Measurements from ENCODE around the gene NFATC2. TPM values are rescaled to one million over a fixed set of nuclear protein-coding genes. Genes with fewer than 3 reads are reported as not detected.

Gene NFATC2
- total RNA-seq, 1 experiment from 2014 or later, result 0.34 TPM

GRCh38 chr20:51507216-51508036 lies 35.1 kb downstream of the NFATC2 start:
- peak; percentile 16 for DNase-seq (ENCODE audit: low read depth)
- in situ Hi-C loops (cut with HindIII; ENCODE audit: low pct_unique_long_range_greater_than_20kb, low sequenced_read_pairs), result no loop called here

GRCh38 chr20:51506527-51507215 lies 35.8 kb downstream of the NFATC2 start:
- DNase-seq (ENCODE audit: low read depth), result no peak

GRCh38 chr20:51505566-51505965 lies 37.0 kb downstream of the NFATC2 start:
- in situ Hi-C loops (cut with HindIII; ENCODE audit: low pct_unique_long_range_greater_than_20kb, low sequenced_read_pairs), result no loop called here

More at GRCh38 chr20:51506527-51507215, 35.8 kb downstream of the NFATC2 start:
- in situ Hi-C loops (cut with HindIII; ENCODE audit: low pct_unique_long_range_greater_than_20kb, low sequenced_read_pairs), result no loop called here

GRCh38 chr20:51503376-51503775 lies 39.1 kb downstream of the NFATC2 start:
- in situ Hi-C loops (cut with HindIII; ENCODE audit: low pct_unique_long_range_greater_than_20kb, low sequenced_read_pairs), result no loop called here
- DNase-seq (ENCODE audit: low read depth), result no peak

More at GRCh38 chr20:51505566-51505965, 37.0 kb downstream of the NFATC2 start:
- no peak for DNase-seq (ENCODE audit: low read depth)

GRCh38 chr20:51500936-51501335 lies 41.6 kb downstream of the NFATC2 start:
- no peak for DNase-seq (ENCODE audit: low read depth)
- in situ Hi-C loops (cut with HindIII; ENCODE audit: low pct_unique_long_range_greater_than_20kb, low sequenced_read_pairs), result no loop called here

GRCh38 chr20:51500311-51500710 lies 42.2 kb downstream of the NFATC2 start:
- in situ Hi-C loops (cut with HindIII; ENCODE audit: low pct_unique_long_range_greater_than_20kb, low sequenced_read_pairs), result no loop called here
- no peak for DNase-seq (ENCODE audit: low read depth)

GRCh38 chr20:51498765-51499540 lies 43.6 kb downstream of the NFATC2 start:
- DNase-seq (ENCODE audit: low read depth), result no peak
- in situ Hi-C loops (cut with HindIII; ENCODE audit: low pct_unique_long_range_greater_than_20kb, low sequenced_read_pairs), result no loop called here

GRCh38 chr20:51497542-51498467 lies 44.7 kb downstream of the NFATC2 start:
- in situ Hi-C loops (cut with HindIII; ENCODE audit: low pct_unique_long_range_greater_than_20kb, low sequenced_read_pairs), result no loop called here
- no peak for DNase-seq (ENCODE audit: low read depth)

GRCh38 chr20:51496964-51497363 lies 45.6 kb downstream of the NFATC2 start:
- no peak for DNase-seq (ENCODE audit: low read depth)

GRCh38 chr20:51495921-51496545 lies 46.5 kb downstream of the NFATC2 start:
- no peak for DNase-seq (ENCODE audit: low read depth)

More at GRCh38 chr20:51496964-51497363, 45.6 kb downstream of the NFATC2 start:
- in situ Hi-C loops (cut with HindIII; ENCODE audit: low pct_unique_long_range_greater_than_20kb, low sequenced_read_pairs), result no loop called here

GRCh38 chr20:51495291-51495690 lies 47.2 kb downstream of the NFATC2 start:
- in situ Hi-C loops (cut with HindIII; ENCODE audit: low pct_unique_long_range_greater_than_20kb, low sequenced_read_pairs), result no loop called here

More at GRCh38 chr20:51495921-51496545, 46.5 kb downstream of the NFATC2 start:
- in situ Hi-C loops (cut with HindIII; ENCODE audit: low pct_unique_long_range_greater_than_20kb, low sequenced_read_pairs), result no loop called here

GRCh38 chr20:51494241-51495110 lies 48.0 kb downstream of the NFATC2 start:
- in situ Hi-C loops (cut with HindIII; ENCODE audit: low pct_unique_long_range_greater_than_20kb, low sequenced_read_pairs), result no loop called here
- DNase-seq (ENCODE audit: low read depth), result no peak

More at GRCh38 chr20:51495291-51495690, 47.2 kb downstream of the NFATC2 start:
- DNase-seq (ENCODE audit: low read depth), result no peak

- no peak for DNase-seq (ENCODE audit: low read depth)
- in situ Hi-C loops (cut with HindIII; ENCODE audit: low pct_unique_long_range_greater_than_20kb, low sequenced_read_pairs), result no loop called here
Observed at GRCh38 chr20:51493346-51493791, 49.1 kb downstream of the NFATC2 start.

- no peak for DNase-seq (ENCODE audit: low read depth)
- in situ Hi-C loops (cut with HindIII; ENCODE audit: low pct_unique_long_range_greater_than_20kb, low sequenced_read_pairs), result no loop called here
Observed at GRCh38 chr20:51492167-51493092, 50.1 kb downstream of the NFATC2 start.

GRCh38 chr20:51491393-51491792 lies 51.1 kb downstream of the NFATC2 start:
- in situ Hi-C loops (cut with HindIII; ENCODE audit: low pct_unique_long_range_greater_than_20kb, low sequenced_read_pairs), result no loop called here
- no peak for DNase-seq (ENCODE audit: low read depth)
